GM12801 (cell line): ENCODE results near the gene FCER2.

Source experiments
- CTCF ChIP-seq: IDR thresholded peaks from one replicate; pipeline ENCODE4 v1.5.1; 2011; ENCODE audit warnings: control low read depth; ENCODE audit not compliant: insufficient read length; ENCODE audit errors: extremely low read depth

The FCER2 gene

GRCh38 chr19:7687177-7687576 lies 14.8 kb downstream of the FCER2 start:
- TF ChIP-seq CTCF, result no peak

GRCh38 chr19:7685546-7686445 lies 16.1 kb downstream of the FCER2 start:
- TF ChIP-seq CTCF, result no peak

- TF ChIP-seq CTCF, result no peak
Measured at GRCh38 chr19:7682175-7682855, 19.6 kb downstream of the FCER2 start.

- TF ChIP-seq CTCF, result no peak
Measured at GRCh38 chr19:7681340-7682174, 20.4 kb downstream of the FCER2 start.

- TF ChIP-seq CTCF, result no peak
Measured at GRCh38 chr19:7680606-7681339, 21.2 kb downstream of the FCER2 start, which contains the start of gene TRAPPC5. Gene TRAPPC5, plus strand, starts transcription at chr19:7680833. Its CDS starts 1,421 bp downstream, at chr19:7682254.

GRCh38 chr19:7679771-7680605 lies 21.9 kb downstream of the FCER2 start:
- TF ChIP-seq CTCF, result no peak
